Retinal pigment epithelial cell (primary cell): ENCODE data around the gene DMRTB1.

Source experiments
- DNase-seq: peaks from one replicate; pipeline ENCODE4 v3.0.0-alpha.2; 2010; ENCODE audit warnings: low read depth
- H3K4me3 ChIP-seq: 2 replicates; pipeline ENCODE4 v1.5.1; 2011; ENCODE audit warnings: mild to moderate bottlenecking, low read length, control low read depth, moderate library complexity
- TF ChIP-seq, protein P1 (sequence below): conservative IDR thresholded peaks from 2 replicates; pipeline ENCODE4 v1.5.1; 2011; ENCODE audit warnings: low read depth, low read length, control low read depth, inconsistent platforms

DMRTB1 gene

GRCh38 chr1:53435151-53435550, 24.0 kb upstream of the DMRTB1 start:
- no peak for DNase-seq
- H3K4me3 ChIP-seq: no peak overlapping the region
- TF ChIP-seq, protein P1, sequence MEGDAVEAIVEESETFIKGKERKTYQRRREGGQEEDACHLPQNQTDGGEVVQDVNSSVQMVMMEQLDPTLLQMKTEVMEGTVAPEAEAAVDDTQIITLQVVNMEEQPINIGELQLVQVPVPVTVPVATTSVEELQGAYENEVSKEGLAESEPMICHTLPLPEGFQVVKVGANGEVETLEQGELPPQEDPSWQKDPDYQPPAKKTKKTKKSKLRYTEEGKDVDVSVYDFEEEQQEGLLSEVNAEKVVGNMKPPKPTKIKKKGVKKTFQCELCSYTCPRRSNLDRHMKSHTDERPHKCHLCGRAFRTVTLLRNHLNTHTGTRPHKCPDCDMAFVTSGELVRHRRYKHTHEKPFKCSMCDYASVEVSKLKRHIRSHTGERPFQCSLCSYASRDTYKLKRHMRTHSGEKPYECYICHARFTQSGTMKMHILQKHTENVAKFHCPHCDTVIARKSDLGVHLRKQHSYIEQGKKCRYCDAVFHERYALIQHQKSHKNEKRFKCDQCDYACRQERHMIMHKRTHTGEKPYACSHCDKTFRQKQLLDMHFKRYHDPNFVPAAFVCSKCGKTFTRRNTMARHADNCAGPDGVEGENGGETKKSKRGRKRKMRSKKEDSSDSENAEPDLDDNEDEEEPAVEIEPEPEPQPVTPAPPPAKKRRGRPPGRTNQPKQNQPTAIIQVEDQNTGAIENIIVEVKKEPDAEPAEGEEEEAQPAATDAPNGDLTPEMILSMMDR: no peak

DNA sequence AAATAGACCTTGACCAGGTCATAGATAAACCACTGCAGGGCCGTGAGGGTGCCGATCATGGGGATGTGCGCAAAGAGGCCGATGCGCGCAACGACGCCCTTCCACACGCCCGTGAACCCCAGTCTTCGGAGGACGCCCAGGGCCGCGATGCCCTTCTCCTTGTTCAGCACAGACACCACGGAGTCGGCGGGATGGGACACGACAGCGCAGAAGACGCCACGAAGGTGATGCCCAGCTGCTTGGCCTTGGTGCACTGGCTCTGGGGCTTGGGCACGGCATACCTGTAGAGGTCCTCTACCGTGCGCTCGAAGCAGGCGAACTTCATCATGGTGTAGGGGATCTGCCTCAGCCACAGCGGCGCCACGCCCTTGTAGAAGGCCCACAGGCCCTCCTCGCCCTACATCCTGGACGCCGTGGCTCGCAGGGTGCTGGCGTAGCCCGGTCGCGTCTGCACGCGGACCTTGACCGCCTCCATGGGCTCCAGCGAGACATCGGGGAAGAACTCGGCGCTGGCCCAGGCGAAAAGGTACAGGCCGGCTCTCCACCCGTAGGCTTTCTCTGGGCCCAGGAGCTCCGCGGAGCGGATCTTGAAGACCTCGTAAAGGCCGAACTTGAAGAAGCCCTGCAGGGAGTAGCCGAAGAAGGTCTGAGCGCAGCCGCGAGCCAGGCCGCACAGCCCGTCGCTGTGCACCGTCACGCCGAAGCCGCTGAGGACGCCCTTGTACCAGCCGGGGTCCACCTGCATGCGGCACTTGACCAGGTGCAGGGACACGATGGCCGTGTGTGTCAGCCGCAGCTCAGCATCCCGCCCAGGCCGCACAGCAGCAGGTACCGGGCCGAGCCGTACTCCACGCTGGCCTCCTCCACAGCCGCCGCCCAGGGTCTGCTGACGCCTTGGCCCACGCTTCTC, 20.5 kb upstream of the DMRTB1 start:
- no peak for DNase-seq
- TF ChIP-seq, protein P1: no peak
- H3K4me3 ChIP-seq: no peak overlapping the region

DNA sequence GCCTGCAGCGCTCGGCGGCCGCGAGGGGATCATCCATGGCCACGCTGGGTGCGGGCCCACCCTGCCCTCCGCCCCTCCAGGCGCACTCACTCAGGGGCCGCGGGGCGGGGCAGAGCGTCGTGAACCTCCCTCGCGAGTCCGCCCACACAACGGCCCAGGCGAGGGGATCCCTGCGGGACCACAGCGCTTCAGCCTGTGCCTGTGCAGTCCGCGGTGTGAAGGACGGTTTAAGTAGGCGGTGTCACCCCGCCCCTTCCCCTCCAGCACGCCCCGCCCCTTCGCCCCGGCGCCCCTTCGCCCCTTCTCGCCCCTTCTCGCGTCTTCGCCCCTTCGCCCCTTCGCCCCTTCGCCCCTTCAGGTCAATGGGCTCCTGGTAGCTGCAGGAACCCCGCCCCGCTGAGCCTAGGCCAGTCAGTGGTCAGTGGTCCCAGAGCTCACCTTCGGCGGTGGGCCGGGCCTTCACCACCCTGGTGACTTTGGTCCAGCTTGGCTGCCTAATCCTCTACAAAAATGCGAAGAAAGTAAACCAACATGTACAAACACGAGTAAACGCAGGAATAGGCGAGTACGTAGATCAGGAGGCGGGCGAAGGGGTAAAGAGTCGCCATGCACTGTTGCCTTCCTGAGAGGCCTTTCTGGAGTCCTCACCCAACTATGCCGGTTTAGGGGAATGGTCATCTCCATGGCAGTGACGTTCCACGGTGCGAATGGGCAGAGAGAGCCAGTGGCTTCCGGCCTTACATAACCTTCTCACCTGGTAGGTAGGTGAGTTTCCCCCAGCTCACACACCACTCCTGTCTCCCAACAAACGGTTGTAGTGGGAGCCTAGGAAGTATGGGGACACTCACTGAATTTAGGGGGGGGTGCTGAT, 19.6 kb upstream of the DMRTB1 start:
- no peak overlapping the region for H3K4me3 ChIP-seq
- DNase-seq: no peak
- TF ChIP-seq, protein P1: no peak

- DNase-seq: no peak
- TF ChIP-seq, protein P1: no peak
- H3K4me3 ChIP-seq: no peak overlapping the region
These were observed 18.6 kb upstream of the DMRTB1 start for GRCh38 chr1:53440633-53441032.

DNA sequence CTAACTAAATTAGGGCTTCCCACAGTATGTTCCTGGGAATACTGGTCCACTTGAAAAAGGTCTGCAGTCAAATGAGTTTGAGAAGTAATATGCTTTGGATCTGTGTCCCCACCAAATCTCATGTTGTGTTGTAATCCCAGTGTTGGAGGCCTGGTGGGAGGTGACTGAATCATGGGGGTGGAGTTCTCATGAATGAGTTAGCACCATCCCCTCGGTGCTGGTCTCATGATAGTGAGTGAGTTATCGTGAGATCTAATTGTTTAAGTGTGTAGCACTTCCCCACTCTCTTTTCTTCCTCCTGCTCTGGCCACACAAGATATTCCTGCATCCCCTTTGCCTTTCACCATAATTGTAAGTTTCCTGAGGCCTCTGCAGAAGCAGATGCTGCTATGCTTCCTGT, 16.9 kb upstream of the DMRTB1 start:
- no peak for DNase-seq
- no peak overlapping the region for H3K4me3 ChIP-seq
- TF ChIP-seq, protein P1: no peak

DNA sequence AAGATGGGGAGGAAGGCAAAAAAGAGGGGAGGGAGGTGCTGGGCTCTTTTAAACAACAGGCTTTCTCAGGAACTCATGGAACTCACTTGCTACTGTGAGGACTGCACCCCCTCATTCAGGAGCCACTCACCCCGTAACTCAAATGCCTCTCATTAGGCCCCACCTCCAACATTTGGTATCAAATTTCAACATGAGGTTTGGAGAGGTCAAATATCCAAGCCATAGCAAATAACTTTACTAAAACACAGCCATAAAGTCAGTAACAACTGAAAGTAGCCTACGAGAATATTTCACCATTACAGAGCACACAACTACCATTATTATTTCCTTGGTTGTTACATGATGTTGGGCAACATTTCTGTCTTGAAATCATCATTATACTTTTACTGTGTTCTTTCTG, 13.1 kb upstream of the DMRTB1 start:
- DNase-seq: no peak
- H3K4me3 ChIP-seq: no peak overlapping the region
- TF ChIP-seq, protein P1: no peak
